ENCODE results near the gene KIF6.

Gene KIF6

GRCh38 chr6:39669207-39669972 is 55.8 kb downstream of the KIF6 start:
- no peak overlapping the region for H3K4me3 ChIP-seq (ENCODE audit: low read depth, low read length)
- no peak for DNase-seq
- no peaks in the 10 kb centered on the region for H3K36me3 ChIP-seq

GRCh38 chr6:39666706-39667489 is 58.3 kb downstream of the KIF6 start:
- Histone ChIP-seq H3K27me3 (ENCODE audit: insufficient read depth, low read depth, severe bottlenecking) (no peaks in the 10 kb centered on the region), H3K27ac (no peak overlapping the region)
- no peak for DNase-seq

More at GRCh38 chr6:39669207-39669972, 55.8 kb downstream of the KIF6 start:
- no peak for TF ChIP-seq CTCF (IDR thresholded peaks at IDR 0.05; ENCODE audit: low read depth, low read length)
- Histone ChIP-seq H3K9me3 (ENCODE audit: severe bottlenecking) (peaks cover 4% of the 10 kb centered on the region), H3K27ac (no peak overlapping the region), H3K27me3 (ENCODE audit: insufficient read depth, low read depth, severe bottlenecking) (no peaks in the 10 kb centered on the region)

GRCh38 chr6:39665861-39666260 is 59.3 kb downstream of the KIF6 start:
- H3K36me3 ChIP-seq: no peaks in the 10 kb centered on the region
- H3K9me3 ChIP-seq (ENCODE audit: severe bottlenecking): no peaks in the 10 kb centered on the region
- no peak overlapping the region for H3K27ac ChIP-seq
- no peak overlapping the region for H3K4me3 ChIP-seq (ENCODE audit: low read depth, low read length)
- DNase-seq: no peak
- no peaks in the 10 kb centered on the region for H3K27me3 ChIP-seq (ENCODE audit: insufficient read depth, low read depth, severe bottlenecking)
- TF ChIP-seq CTCF (IDR thresholded peaks at IDR 0.05; ENCODE audit: low read depth, low read length): no peak

More at GRCh38 chr6:39666706-39667489, 58.3 kb downstream of the KIF6 start:
- Histone ChIP-seq H3K9me3 (ENCODE audit: severe bottlenecking) (no peaks in the 10 kb centered on the region), H3K36me3 (no peaks in the 10 kb centered on the region), H3K4me3 (ENCODE audit: low read depth, low read length) (no peak overlapping the region)
- TF ChIP-seq CTCF (IDR thresholded peaks at IDR 0.05; ENCODE audit: low read depth, low read length): no peak

GRCh38 chr6:39664173-39664572 is 61.0 kb downstream of the KIF6 start:
- Histone ChIP-seq H3K27ac (no peak overlapping the region), H3K36me3 (no peaks in the 10 kb centered on the region), H3K4me3 (ENCODE audit: low read depth, low read length) (no peak overlapping the region), H3K9me3 (ENCODE audit: severe bottlenecking) (no peaks in the 10 kb centered on the region), H3K27me3 (ENCODE audit: insufficient read depth, low read depth, severe bottlenecking) (no peaks in the 10 kb centered on the region)
- no peak for DNase-seq
- TF ChIP-seq CTCF (IDR thresholded peaks at IDR 0.05; ENCODE audit: low read depth, low read length): no peak

- H3K27me3 ChIP-seq (ENCODE audit: insufficient read depth, low read depth, severe bottlenecking): no peaks in the 10 kb centered on the region
- H3K9me3 ChIP-seq (ENCODE audit: severe bottlenecking): no peaks in the 10 kb centered on the region
- no peak overlapping the region for H3K4me3 ChIP-seq (ENCODE audit: low read depth, low read length)
- TF ChIP-seq CTCF (IDR thresholded peaks at IDR 0.05; ENCODE audit: low read depth, low read length): no peak
- no peaks in the 10 kb centered on the region for H3K36me3 ChIP-seq
- H3K27ac ChIP-seq: no peak overlapping the region
- DNase-seq: no peak
These were observed 67.7 kb downstream of the KIF6 start for GRCh38 chr6:39657355-39658135.
